ENCODE data around the gene RSPH6A. TPM values are rescaled to one million over a fixed set of nuclear protein-coding genes. Genes with fewer than 3 reads are reported as not detected.

RSPH6A gene
- total and polyA plus RNA-seq, 2 of the 13 experiments (the other 11 are each of a cell fraction or from before 2014, with no cell fraction given), result 0.07 TPM; not detected in 1

- no peaks in the 10 kb centered on the region for H3K27me3 ChIP-seq (ENCODE audit: control insufficient read depth in 1 of 2, insufficient read depth in 2 of 2, low read length in 2 of 2)
- no peaks in the 10 kb centered on the region for H3K4me1 ChIP-seq (ENCODE audit: insufficient read depth, low read length)
- peaks cover 3% of the 10 kb centered on the region for H3K79me2 ChIP-seq (ENCODE audit: insufficient read depth, low read length)
- no peak overlapping the region for H3K4me2 ChIP-seq (ENCODE audit: low read depth, low read length)
- no peak overlapping the region for H3K27ac ChIP-seq (ENCODE audit: extremely low read length, insufficient read depth, low read length)
- WGBS (ENCODE audit: low lambda C conversion rate), result 95% methylated on average over 9 of the region's 10 CpGs
- peaks cover 32 to 64% of the 10 kb centered on the region in 2 experiments for H3K36me3 ChIP-seq (replicated peaks in 1 of 2; ENCODE audit: control insufficient read depth in 1 of 2, insufficient read depth in 2 of 2, low read length in 2 of 2)
- TF ChIP-seq HNRNPLL (IDR thresholded peaks at IDR 0.05; ENCODE audit: low read depth, low read length, poor library complexity, severe bottlenecking) (no peak), ZNF704 (CRISPR knock-in tag; IDR thresholded peaks at IDR 0.05; ENCODE audit: borderline replicate concordance) (no peak), SALL1 (CRISPR knock-in tag; IDR thresholded peaks at IDR 0.05) (no peak)
- H3K9ac ChIP-seq (ENCODE audit: insufficient read depth, low read depth, low read length), result no peak overlapping the region
- intact Hi-C loops (cut with micrococcal nuclease; ENCODE audit: unreplicated experiment), result no loop called here
- ChIA-PET CTCF (ENCODE audit: low intra/inter-chr PET ratio, low total read pairs) (no interaction called here), POLR2A (interaction anchor here (1.2 kb wide), 1 partner anchor 9 kb away, joined by 3 read pairs; no protein-coding TSS in a partner anchor)
- no peak overlapping the region for H3K4me3 ChIP-seq (replicated peaks in 1 of 3; ENCODE audit: insufficient read depth in 1 of 3, low read depth in 2 of 3, low read length in 3 of 3)
- in situ Hi-C loops (cut with HindIII; ENCODE audit: extremely low pct_ligation_motif_present, low pct_unique_long_range_greater_than_20kb), result no loop called here
- FAIRE-seq (no peak), ATAC-seq (no peak), DNase-seq (ENCODE audit: low spot score) (no peak)
- no TSS peak for BruUV-seq (replicated peaks)
- H4K20me1 ChIP-seq (ENCODE audit: insufficient read depth, low read length), result no peaks in the 10 kb centered on the region
- H2AFZ ChIP-seq (ENCODE audit: low read length), result no peak overlapping the region
- no peaks in the 10 kb centered on the region for H3K9me3 ChIP-seq (ENCODE audit: low read length)
These were observed 37.1 kb upstream of the RSPH6A start for GRCh38 chr19:45852145-45852750.

DNA sequence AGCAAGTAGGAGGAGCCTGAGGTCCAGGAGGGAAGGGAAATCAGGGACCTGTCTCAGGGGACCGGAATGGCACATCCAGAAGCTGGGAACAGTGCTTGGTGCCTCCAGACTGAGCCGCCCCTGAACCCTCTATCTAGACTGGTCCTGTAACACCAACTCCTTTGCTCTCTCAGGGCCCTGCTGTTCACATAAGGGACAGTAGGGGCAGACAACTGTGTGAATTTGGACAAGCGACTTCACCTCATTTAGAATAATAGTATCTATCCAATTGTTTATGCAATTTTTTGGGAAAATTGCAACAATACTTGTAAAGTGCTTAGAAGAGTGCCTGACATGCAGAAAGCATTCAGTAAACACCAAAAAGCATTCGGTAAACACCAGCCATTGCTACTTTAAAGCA lies 33.8 kb upstream of the RSPH6A start:
- peak; percentile 14 for DNase-seq (ENCODE audit: low spot score)
- Histone ChIP-seq H3K9me3 (ENCODE audit: low read length) (no peaks in the 10 kb centered on the region), H2AFZ (ENCODE audit: low read length) (no peak overlapping the region), H3K4me3 (replicated peaks in 1 of 3; ENCODE audit: insufficient read depth in 1 of 3, low read depth in 2 of 3, low read length in 3 of 3) (no peak overlapping the region), H3K36me3 (replicated peaks in 1 of 2; ENCODE audit: control insufficient read depth in 1 of 2, insufficient read depth in 2 of 2, low read length in 2 of 2) (peaks cover 30 to 76% of the 10 kb centered on the region in 2 experiments), H3K4me2 (ENCODE audit: low read depth, low read length) (no peak overlapping the region), H3K4me1 (ENCODE audit: insufficient read depth, low read length) (no peaks in the 10 kb centered on the region), H4K20me1 (ENCODE audit: insufficient read depth, low read length) (no peaks in the 10 kb centered on the region), H3K79me2 (ENCODE audit: insufficient read depth, low read length) (no peaks in the 10 kb centered on the region), H3K27me3 (ENCODE audit: control insufficient read depth in 1 of 2, insufficient read depth in 2 of 2, low read length in 2 of 2) (no peaks in the 10 kb centered on the region), H3K9ac (ENCODE audit: insufficient read depth, low read depth, low read length) (no peak overlapping the region), H3K27ac (ENCODE audit: extremely low read length, insufficient read depth, low read length) (no peak overlapping the region)
- CTCF ChIA-PET (ENCODE audit: low intra/inter-chr PET ratio, low total read pairs), result interaction anchor here (1.0 kb wide), 1 partner anchor 34 kb away, joined by 3 read pairs; no protein-coding TSS in a partner anchor
- in situ Hi-C loops (cut with HindIII; ENCODE audit: extremely low pct_ligation_motif_present, low pct_unique_long_range_greater_than_20kb), result no loop called here
- ATAC-seq, result peak; percentile 80
- FAIRE-seq, result no peak
- intact Hi-C loops (cut with micrococcal nuclease; ENCODE audit: unreplicated experiment), result no loop called here
- POLR2A ChIA-PET, result no interaction called here
- TF ChIP-seq ZNF704 (CRISPR knock-in tag; IDR thresholded peaks at IDR 0.05; ENCODE audit: borderline replicate concordance) (no peak), ETV6 (CRISPR knock-in tag; conservative IDR thresholded peaks at IDR 0.05) (no peak), STAG1 (CRISPR knock-in tag; IDR thresholded peaks at IDR 0.05) (peak; percentile 22; the same call in 1 of the 2 replicates)
- BruUV-seq (replicated peaks), result no TSS peak
- WGBS (ENCODE audit: low lambda C conversion rate), result 98% methylated on average over 3 of the region's 4 CpGs

All from HepG2 (cell line).